Kidney (tissue), 14 donors: ENCODE measurements around the gene FMNL3. TPM values are rescaled to one million over a fixed set of nuclear protein-coding genes. Genes with fewer than 3 reads are reported as not detected.

ENCODE experiments used
- DNase-seq, 5 donors: peaks; one replicate each; pipeline ENCODE4 v3.0.0-alpha.2; 2013 to 2020
- FAIRE-seq: peaks from 2 replicates; lab custom pipeline; 2012; peaks lifted over from hg19 to GRCh38; lab: Jason Lieb, UNC
- H3K27ac ChIP-seq, 2 donors: one replicate each; pipeline ENCODE4 v1.7.0; 2013; ENCODE audit warnings: low read depth in 2 of 2, low read length in 2 of 2, inconsistent platforms in 1 of 2
- H3K27me3 ChIP-seq: one replicate; pipeline ENCODE4 v1.7.1; 2013; ENCODE audit warnings: low read length, inconsistent platforms; ENCODE audit not compliant: control insufficient read depth, insufficient read depth
- H3K36me3 ChIP-seq, 3 donors: one replicate each; pipeline versions ENCODE4 v1.7.0 to v1.7.1; 2013; ENCODE audit warnings: low read length in 3 of 3, control low read depth in 1 of 3, inconsistent platforms in 1 of 3; ENCODE audit not compliant: insufficient read depth in 3 of 3, control insufficient read depth in 2 of 3
- H3K4me1 ChIP-seq, 3 donors: one replicate each; pipeline versions ENCODE4 v1.7.0 to v1.7.1; 2013; ENCODE audit warnings: low read length in 3 of 3, inconsistent platforms in 1 of 3, low read depth in 1 of 3; ENCODE audit not compliant: control insufficient read depth in 2 of 3, insufficient read depth in 2 of 3
- H3K4me3 ChIP-seq, 3 donors: one replicate each; pipeline versions ENCODE4 v1.7.0 to v1.8.1; 2013; ENCODE audit warnings: low read length in 3 of 3, control low read depth in 1 of 3, inconsistent platforms in 1 of 3
- H3K9ac ChIP-seq, 3 donors: one replicate each; pipeline versions ENCODE4 v1.7.0 to v1.7.1; 2013; ENCODE audit warnings: low read length in 3 of 3, control low read depth in 1 of 3, inconsistent platforms in 1 of 3
- H3K9me3 ChIP-seq, 3 donors: one replicate each; pipeline versions ENCODE4 v1.7.0 to v1.7.1; 2013; ENCODE audit warnings: low read length in 3 of 3, control low read depth in 1 of 3, inconsistent platforms in 1 of 3; ENCODE audit not compliant: control insufficient read depth in 2 of 3, insufficient read depth in 1 of 3
- intact Hi-C: fragments of 100-400 bp; cut with DNase I; formaldehyde crosslinking; loops from one replicate; pipeline ENCODE4 v1.11.1; 2022
- polyA plus RNA-seq: library from polyadenylated mRNA; stranded (reverse); fragments of 350-450 nt; fragmentation: Illumina TruSeq; extraction: RNeasy Lipid Tissue Mini Kit (QIAGEN cat#74804); gene quantifications from one replicate; pipeline ENCODE4 v1.2.3, GENCODE V29; 2014; ENCODE audit warnings: low read depth, low replicate concordance; ENCODE audit not compliant: insufficient read depth
- total RNA-seq: library from RNA; stranded (reverse); fragmentation: NEBNext Ultra II Directional; extraction: Animal tissue kit (Norgen Biotek cat#: 25700); gene quantifications from one replicate; pipeline ENCODE4 v1.2.1, GENCODE V29; 2021
- TF ChIP-seq, protein P1 (sequence below): IDR thresholded peaks from 3 replicates; pipeline ENCODE4 v1.5.1; 2012; ENCODE audit warnings: mild to moderate bottlenecking, moderate library complexity, borderline replicate concordance; ENCODE audit not compliant: insufficient read depth; ENCODE audit errors: extremely low read depth
- donor health status: control.
- donor health status: control.
- donor health status: control.
- donor health status: control.
- donor health status: control.
- donor health status: DM: yes; HTN: yes; CAD: no.
- donor health status: Normal renal cell carcinoma (clear cell type).

The FMNL3 gene
- total and polyA plus RNA-seq, 2 donors from 2014 or later = 6.3 to 25.6 TPM

- Histone ChIP-seq H3K9ac (no peak overlapping the region), H3K9me3 (no peaks in the 10 kb centered on the region), H3K4me1 (peaks cover 2 to 19% (median 3%) of the 10 kb centered on the region in 3 donors), H3K27me3 (no peaks in the 10 kb centered on the region), H3K4me3 (no peak overlapping the region), H3K27ac (no peak overlapping the region), H3K36me3 (peaks cover 2 to 26% (median 23%) of the 10 kb centered on the region in 3 donors)
- intact Hi-C loops = loop anchor here (5.0 kb wide), 1 partner anchor 64 kb away; the partner anchor contains the start of gene FMNL3
- TF ChIP-seq, protein P1, sequence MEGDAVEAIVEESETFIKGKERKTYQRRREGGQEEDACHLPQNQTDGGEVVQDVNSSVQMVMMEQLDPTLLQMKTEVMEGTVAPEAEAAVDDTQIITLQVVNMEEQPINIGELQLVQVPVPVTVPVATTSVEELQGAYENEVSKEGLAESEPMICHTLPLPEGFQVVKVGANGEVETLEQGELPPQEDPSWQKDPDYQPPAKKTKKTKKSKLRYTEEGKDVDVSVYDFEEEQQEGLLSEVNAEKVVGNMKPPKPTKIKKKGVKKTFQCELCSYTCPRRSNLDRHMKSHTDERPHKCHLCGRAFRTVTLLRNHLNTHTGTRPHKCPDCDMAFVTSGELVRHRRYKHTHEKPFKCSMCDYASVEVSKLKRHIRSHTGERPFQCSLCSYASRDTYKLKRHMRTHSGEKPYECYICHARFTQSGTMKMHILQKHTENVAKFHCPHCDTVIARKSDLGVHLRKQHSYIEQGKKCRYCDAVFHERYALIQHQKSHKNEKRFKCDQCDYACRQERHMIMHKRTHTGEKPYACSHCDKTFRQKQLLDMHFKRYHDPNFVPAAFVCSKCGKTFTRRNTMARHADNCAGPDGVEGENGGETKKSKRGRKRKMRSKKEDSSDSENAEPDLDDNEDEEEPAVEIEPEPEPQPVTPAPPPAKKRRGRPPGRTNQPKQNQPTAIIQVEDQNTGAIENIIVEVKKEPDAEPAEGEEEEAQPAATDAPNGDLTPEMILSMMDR = no peak
- peak in 1 of 5 donors; percentile 59 for DNase-seq
- FAIRE-seq = no peak
Measured at GRCh38 chr12:49643135-49643534, 64.1 kb downstream of the FMNL3 start.

GRCh38 chr12:49642370-49642802, 64.8 kb downstream of the FMNL3 start:
- intact Hi-C loops = loop anchor here (5.0 kb wide), 1 partner anchor 65 kb away; the partner anchor contains the start of gene FMNL3
- FAIRE-seq = no peak

DNA sequence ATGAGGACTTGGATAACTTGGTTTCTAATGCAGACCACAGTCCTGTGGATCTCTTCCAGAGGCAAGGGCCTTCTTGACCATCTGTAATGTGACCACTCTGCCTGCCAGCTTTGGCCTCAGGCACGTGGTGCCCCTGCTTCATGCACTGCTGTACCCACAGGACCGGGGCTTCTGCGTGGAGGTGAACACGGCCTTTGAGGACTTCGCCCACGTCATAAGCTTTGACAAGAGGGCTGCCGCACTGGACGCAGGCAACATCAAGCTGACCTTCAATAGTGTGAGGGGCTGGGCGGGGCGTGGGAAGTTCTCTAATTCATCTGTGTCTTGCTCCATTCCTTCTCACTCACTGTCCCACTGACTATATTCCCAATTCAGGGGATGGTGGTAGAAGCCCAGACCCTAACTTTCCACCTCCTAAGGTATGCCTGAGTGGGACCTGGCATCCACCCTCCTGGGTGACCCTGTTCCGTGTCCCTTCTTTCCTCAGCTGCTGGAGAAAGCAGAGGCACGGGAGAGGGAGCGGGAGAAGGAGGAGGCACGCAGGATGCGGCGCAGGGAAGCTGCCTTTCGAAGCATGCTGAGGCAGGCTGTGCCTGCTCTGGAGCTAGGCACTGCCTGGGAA, 65.3 kb downstream of the FMNL3 start:
- Histone ChIP-seq H3K27ac (no peak overlapping the region), H3K27me3 (no peaks in the 10 kb centered on the region), H3K9ac (no peak overlapping the region), H3K9me3 (no peaks in the 10 kb centered on the region), H3K4me1 (peaks cover 3 to 14% (median 9%) of the 10 kb centered on the region in 3 donors), H3K36me3 (peaks cover 2 to 29% (median 28%) of the 10 kb centered on the region in 3 donors), H3K4me3 (no peak overlapping the region)
- FAIRE-seq (no peak), DNase-seq (peak in 1 of 5 donors; percentile 61)
- TF ChIP-seq, protein P1 = no peak
- intact Hi-C loops = loop anchor here (5.0 kb wide), 1 partner anchor 65 kb away; the partner anchor contains the start of gene FMNL3

More at GRCh38 chr12:49642370-49642802, 64.8 kb downstream of the FMNL3 start:
- H3K4me1 ChIP-seq = peaks cover 3 to 14% (median 5%) of the 10 kb centered on the region in 3 donors
- no peaks in the 10 kb centered on the region for H3K27me3 ChIP-seq
- peaks cover 2 to 29% (median 28%) of the 10 kb centered on the region in 3 donors for H3K36me3 ChIP-seq
- no peak overlapping the region for H3K4me3 ChIP-seq
- H3K27ac ChIP-seq = no peak overlapping the region
- no peak overlapping the region for H3K9ac ChIP-seq
- DNase-seq = peak in 1 of 5 donors; percentile 49
- TF ChIP-seq, protein P1 = no peak
- H3K9me3 ChIP-seq = no peaks in the 10 kb centered on the region
